Fibroblast of lung (primary cell): Measurements from ENCODE around the gene MED10.

Source experiments
- EZH2 ChIP-seq: IDR thresholded peaks from 2 replicates; pipeline ENCODE4 v1.5.1; 2012; ENCODE audit warnings: low read length, control low read depth, mild to moderate bottlenecking; ENCODE audit errors: missing control alignments
- TF ChIP-seq, protein P1 (sequence below), 2 donors: IDR thresholded peaks in 1 of 2; conservative IDR thresholded peaks in 1 of 2; 1 replicate in 1 of 2; 2 replicates in 1 of 2; pipeline ENCODE4 v1.5.1; 2011 to 2012; ENCODE audit warnings: low read length in 2 of 2, control low read depth in 1 of 2, inconsistent platforms in 1 of 2, low read depth in 1 of 2, mild to moderate bottlenecking in 1 of 2

DNA sequence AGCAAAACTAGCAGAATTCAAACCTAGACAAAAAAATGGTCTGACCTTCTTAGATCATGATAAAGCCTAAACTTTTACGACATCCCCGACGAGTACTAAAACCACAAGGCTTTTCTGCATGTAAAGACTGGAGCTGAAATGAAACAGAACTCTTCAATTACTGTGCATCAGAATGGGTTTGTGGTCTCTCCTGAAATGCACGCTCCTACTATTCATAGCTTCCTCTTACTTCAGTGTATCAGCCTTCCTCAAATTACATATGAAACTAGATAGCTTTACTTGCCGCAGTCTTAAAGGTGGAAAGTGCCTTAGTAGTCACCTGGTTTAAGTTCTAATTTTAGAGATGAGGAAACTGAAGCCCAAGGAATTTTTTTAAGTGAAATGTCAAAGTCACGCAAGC, 24.6 kb upstream of the MED10 start:
- TF ChIP-seq EZH2: no peak
- TF ChIP-seq, protein P1, sequence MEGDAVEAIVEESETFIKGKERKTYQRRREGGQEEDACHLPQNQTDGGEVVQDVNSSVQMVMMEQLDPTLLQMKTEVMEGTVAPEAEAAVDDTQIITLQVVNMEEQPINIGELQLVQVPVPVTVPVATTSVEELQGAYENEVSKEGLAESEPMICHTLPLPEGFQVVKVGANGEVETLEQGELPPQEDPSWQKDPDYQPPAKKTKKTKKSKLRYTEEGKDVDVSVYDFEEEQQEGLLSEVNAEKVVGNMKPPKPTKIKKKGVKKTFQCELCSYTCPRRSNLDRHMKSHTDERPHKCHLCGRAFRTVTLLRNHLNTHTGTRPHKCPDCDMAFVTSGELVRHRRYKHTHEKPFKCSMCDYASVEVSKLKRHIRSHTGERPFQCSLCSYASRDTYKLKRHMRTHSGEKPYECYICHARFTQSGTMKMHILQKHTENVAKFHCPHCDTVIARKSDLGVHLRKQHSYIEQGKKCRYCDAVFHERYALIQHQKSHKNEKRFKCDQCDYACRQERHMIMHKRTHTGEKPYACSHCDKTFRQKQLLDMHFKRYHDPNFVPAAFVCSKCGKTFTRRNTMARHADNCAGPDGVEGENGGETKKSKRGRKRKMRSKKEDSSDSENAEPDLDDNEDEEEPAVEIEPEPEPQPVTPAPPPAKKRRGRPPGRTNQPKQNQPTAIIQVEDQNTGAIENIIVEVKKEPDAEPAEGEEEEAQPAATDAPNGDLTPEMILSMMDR (conservative IDR thresholded peaks at IDR 0.05 in 1 of 2, IDR thresholded peaks at IDR 0.05 in 1 of 2; ENCODE audit: low read depth in 1 of 2, low read length in 2 of 2): no peak
